HG03460 (cell line): ENCODE measurements around the gene PSMF1.

Source experiments
- ATAC-seq: cut with Tn5 transposase; IDR thresholded peaks from one replicate; pipeline ENCODE4 v1.9.1; 2021; ENCODE audit not compliant: unreplicated experiment

Gene PSMF1

GRCh38 chr20:1163653-1164052, 45.3 kb downstream of the PSMF1 start:
- ATAC-seq = no peak

GRCh38 chr20:1164871-1165270, 46.5 kb downstream of the PSMF1 start:
- no peak for ATAC-seq

GRCh38 chr20:1165521-1165920, 47.1 kb downstream of the PSMF1 start:
- ATAC-seq = no peak

DNA sequence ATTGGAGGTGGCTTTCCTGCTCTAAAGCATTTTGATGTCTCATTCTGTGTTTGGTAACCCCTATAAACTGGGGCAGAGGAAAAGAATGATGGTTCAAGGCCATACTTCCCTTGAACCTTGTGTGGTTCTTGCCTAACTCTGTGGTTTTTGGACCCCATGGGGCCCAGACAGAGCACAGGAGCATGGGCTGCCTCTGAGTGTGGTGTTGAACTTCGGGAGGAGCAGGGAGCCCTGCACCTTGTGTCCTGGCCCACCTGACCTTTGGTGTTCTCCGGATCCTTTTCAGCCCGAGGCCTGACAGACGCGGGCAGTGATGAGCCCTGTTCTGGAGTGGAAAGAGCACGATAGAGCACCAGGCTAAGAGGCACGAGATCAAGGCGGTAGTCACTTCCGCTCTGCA, 47.5 kb downstream of the PSMF1 start:
- ATAC-seq = no peak

DNA sequence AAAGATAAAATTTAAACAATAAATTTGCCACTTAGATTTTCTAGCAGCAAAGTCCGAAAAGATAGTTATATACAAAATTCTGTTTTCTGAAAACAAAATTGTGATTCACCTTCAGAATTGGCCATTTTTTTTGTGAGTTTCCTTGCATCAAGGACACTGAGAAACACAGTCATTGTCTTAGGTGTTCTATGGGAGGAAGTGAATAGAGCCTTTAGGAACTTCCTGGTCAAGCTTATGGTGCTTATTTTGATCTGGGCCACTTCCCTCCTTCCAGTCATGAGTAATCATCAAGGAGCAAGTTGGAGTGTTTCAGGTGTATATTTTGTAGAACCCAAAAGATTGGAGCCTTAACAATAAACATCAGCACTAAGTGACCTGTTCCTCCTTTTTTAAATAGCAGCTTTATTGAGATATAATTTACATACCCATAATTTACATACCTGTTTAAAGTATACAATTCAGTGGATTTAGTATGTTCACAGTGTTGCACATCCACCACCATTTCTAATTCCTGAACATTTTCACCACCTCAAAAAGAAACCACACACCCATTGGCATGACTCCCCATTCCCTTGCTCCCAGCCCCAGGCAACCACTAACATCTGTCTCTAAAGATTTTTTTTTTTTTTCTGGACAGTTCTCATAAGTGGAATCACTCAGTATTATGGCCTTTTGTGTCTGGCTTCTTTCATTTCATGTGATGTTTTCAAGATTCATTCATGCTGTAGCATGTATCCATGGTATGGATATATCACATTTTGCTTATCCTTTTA, 48.7 kb downstream of the PSMF1 start:
- no peak for ATAC-seq

DNA sequence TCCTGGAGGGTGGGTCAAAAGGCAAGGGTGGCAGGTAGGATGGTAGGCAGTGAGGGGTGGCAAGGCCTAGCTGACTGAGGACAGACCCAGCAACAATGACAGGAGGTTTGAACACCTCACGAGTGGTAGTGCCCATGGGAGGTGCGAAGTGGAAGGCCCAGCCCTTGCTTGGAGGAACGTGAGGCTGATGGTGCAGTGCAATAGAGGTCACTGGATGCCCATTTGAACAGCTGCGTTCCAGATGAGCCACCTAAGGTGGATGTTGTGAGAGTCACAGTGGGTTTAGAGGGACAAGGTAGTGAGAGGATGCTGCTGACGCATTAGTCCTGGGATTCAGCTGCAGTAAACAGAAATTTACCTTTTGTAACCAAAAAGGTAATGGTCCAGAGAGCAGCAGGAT, 50.8 kb downstream of the PSMF1 start:
- ATAC-seq = no peak

DNA sequence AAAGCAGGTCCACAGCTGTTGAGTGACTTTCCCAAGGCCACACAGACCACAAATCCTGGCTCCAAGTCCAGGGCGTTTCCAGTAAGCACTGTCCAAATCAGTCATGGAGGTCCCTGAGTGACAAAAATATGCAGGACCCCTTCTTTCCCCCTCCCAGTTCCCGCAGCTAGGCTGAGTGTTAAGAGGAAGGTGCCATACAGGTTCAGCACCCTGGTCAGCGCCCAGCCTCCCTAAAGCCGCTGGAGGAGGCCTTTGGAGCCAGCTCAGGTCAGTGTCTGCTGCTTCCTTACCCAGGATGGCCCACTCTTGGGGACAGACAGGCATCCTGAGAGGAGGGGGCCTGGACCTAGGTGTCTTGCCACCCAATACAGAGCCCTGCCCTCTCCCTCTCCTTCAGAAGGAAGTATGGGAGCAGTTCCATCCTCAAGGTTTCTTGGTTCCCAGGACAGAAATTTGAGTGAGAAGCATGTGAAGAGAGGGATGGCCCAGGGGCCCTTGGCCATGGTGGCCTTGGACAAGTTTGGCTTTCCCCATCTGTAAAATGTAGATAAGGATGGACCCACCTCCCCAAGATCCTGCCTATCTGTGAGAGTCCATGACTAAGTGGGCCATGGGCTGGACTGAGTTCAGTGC, 53.2 kb downstream of the PSMF1 start:
- no peak for ATAC-seq

GRCh38 chr20:1173698-1174097, 55.3 kb downstream of the PSMF1 start:
- no peak for ATAC-seq

DNA sequence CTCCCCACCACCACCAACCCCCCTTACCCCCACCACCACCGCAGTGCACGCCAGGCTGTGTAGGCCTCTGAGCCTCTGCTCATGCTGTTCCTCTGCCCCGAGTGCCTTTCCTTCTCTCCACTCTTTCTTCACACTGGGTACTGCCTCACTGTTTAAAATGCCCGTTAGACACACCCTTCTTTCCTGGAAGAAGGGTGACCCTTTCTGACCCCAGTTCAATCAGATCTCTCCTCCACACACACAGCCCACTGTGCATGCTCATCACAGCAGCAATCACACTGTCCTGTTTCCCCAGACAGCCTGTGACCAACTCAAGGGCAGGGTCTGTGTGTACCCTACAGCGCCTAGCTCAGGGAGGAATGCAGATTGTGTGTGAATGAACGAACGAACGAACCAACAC, 56.4 kb downstream of the PSMF1 start:
- ATAC-seq = no peak

- no peak for ATAC-seq
Observed at GRCh38 chr20:1177680-1178079, 59.3 kb downstream of the PSMF1 start.

- no peak for ATAC-seq
Observed at GRCh38 chr20:1178103-1178502, 59.7 kb downstream of the PSMF1 start.

GRCh38 chr20:1178623-1179022, 60.2 kb downstream of the PSMF1 start:
- no peak for ATAC-seq

GRCh38 chr20:1180949-1181348, 62.5 kb downstream of the PSMF1 start:
- ATAC-seq = no peak

- no peak for ATAC-seq
Observed at GRCh38 chr20:1182106-1182505, 63.7 kb downstream of the PSMF1 start.

DNA sequence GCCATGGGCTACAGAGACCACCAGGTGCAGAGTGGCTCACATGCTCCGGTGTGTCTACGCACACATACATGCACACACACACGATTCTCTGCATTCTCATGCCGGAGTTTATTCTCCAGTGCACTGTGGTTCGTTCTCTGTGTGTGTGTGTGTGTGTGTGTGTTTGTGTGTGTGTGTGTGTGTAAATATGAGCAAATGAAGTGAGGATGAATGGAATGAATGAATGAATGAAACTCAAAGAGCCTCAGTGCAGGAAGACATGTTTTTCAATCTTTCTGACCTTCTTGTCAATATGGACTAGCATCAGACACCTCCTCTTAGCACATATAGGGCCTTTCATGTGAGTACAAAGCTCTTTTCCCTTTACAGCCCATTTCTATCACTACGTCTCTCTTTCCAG, 64.8 kb downstream of the PSMF1 start:
- no peak for ATAC-seq

DNA sequence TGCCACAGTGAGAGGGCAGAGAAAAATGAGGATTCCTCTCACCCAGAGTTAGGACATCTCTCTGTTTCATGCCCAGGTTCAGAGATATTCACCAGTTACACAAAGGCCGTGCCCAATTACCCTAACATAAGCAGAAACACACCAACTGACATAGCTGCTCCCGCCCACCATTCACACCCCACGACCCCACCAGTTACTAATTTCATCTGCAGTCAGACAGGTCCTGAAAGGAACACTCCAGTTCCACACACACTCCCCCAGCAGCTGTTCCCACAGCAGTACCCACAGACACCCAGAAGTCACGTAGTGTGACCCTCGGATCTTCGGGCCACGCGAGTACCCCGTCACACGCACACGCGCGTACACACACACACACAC, 65.8 kb downstream of the PSMF1 start:
- no peak for ATAC-seq

GRCh38 chr20:1184638-1185315, 66.4 kb downstream of the PSMF1 start, which contains the start of gene TMEM74B:
Gene TMEM74B (minus strand): TSS chr20:1184981. CDS start chr20:1183801, 1,180 bp downstream.
- ATAC-seq = no peak

- ATAC-seq = no peak
Observed at GRCh38 chr20:1185316-1185741, 66.9 kb downstream of the PSMF1 start.

DNA sequence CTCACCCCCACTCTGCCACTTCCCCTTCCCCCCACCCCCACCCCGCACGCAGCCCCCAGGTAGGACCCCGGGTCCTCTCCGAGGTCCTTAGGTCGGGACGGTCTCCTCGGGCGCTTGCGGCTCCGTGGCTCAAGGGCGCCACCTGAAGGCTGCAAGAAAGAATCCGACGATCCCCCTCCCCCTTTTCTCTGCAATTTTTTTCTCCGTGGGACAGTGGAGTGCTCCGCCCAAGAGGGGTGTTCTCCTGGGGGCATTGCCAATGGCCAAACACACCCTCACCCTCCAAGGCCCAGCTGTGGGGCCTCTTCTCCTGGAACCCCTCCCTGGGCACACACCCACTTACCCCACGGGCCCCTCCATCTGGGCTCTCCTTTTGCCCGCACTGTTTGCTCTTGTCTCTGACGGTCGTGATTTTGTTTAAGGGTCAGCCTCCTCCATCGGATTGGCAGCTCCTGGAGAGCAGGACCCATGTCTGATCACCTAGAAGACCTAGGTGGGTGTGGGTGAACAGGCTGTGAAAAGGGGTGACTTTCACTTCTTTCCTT, 67.5 kb downstream of the PSMF1 start:
- no peak for ATAC-seq

DNA sequence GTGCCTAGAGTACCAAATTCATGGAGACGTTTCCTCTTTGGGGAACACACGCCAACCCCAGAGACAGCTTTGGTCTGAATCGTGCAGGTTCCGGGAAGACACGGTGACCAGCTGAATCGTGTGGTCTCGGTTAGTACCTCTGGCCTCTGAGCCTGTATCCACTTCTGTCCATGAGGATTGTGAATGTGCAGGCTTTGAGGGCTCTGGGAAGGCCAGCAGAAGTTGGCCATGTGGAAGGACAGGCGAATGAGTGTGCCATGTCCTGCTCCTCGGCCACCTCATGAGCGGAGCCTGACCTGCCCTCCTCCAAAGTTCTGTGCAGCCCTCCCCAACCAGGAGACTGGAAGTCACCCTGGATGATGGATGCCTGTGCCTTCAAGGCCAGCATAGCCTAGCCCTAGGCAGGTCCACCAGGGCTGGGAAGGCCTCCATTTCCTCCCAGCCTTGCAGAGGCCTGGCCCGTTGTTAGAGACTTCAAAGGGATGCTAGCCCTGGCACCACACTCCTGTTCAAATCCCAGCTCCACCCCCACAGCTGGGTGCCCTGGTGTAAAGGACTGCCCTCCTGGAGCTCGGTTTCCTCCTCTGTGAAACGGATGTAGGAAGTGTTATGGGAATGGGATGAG, 68.1 kb downstream of the PSMF1 start:
- no peak for ATAC-seq

DNA sequence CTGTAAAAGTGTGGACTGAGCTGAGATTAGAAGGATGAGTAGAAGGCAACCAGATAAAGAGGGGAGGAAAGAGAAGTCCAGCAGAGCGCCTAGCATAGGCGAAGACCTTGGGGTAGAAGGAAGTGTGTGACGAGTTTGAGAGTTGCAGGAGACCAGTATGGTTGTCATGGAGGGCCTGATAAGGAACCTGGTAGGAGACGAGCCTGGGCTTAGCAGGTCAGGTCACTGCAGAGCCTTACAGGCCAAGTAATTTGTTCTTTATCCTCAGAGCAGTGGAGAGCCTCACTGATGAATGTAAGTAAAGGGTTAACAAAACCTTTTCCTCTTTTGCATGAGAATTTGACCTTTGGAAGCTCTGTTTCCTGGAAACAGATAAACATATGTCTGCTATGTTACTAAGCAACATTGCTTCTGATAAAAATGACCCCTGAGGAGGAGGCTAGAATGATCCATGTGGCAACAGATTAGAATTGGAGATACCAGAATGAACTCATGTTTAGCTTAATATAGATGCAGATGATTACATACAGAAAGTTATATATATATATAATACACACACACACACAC, 69.3 kb downstream of the PSMF1 start:
- no peak for ATAC-seq
